Fibroblast of skin of right biceps (primary cell): ENCODE data around the gene MICU1.
"Not testable (repeated sequence)": the region's sequence is repeated elsewhere in the genome, so short reads cannot be mapped to it uniquely, and the experiment has no call there.

Source experiments
- DNase-seq: peaks from one replicate; pipeline ENCODE4 v3.0.0-alpha.2; 2013

MICU1 gene

GRCh38 chr10:72429931-72430330 is 195.9 kb downstream of the MICU1 start:
- DNase-seq = no peak

GRCh38 chr10:72426986-72427385 is 198.9 kb downstream of the MICU1 start:
- DNase-seq = no peak

GRCh38 chr10:72425133-72425532 is 200.7 kb downstream of the MICU1 start:
- no peak for DNase-seq

GRCh38 chr10:72424561-72424960 is 201.3 kb downstream of the MICU1 start:
- DNase-seq = no peak

GRCh38 chr10:72423426-72423825 is 202.5 kb downstream of the MICU1 start:
- DNase-seq = no peak

- DNase-seq = no peak
These were observed 203.9 kb downstream of the MICU1 start for GRCh38 chr10:72421885-72422540.

GRCh38 chr10:72419241-72419640 is 206.6 kb downstream of the MICU1 start:
- no peak for DNase-seq

- no peak for DNase-seq
These were observed 207.2 kb downstream of the MICU1 start for GRCh38 chr10:72418679-72419078.

GRCh38 chr10:72417971-72418370 is 207.9 kb downstream of the MICU1 start:
- DNase-seq = no peak

GRCh38 chr10:72416661-72417060 is 209.2 kb downstream of the MICU1 start:
- DNase-seq = no peak

GRCh38 chr10:72414642-72415041 is 211.2 kb downstream of the MICU1 start:
- DNase-seq = no peak

- DNase-seq = no peak
These were observed 216.7 kb downstream of the MICU1 start for GRCh38 chr10:72409167-72409566.

- DNase-seq = no peak
These were observed 217.8 kb downstream of the MICU1 start for GRCh38 chr10:72407927-72408600.

GRCh38 chr10:72407471-72407870 is 218.4 kb downstream of the MICU1 start:
- no peak for DNase-seq

- DNase-seq = not testable (repeated sequence)
These were observed 230.3 kb downstream of the MICU1 start for GRCh38 chr10:72395581-72395980.

GRCh38 chr10:72392571-72392970 is 233.3 kb downstream of the MICU1 start:
- DNase-seq = no peak

GRCh38 chr10:72390764-72391163 is 235.1 kb downstream of the MICU1 start:
- DNase-seq = no peak

GRCh38 chr10:72389716-72390115 is 236.2 kb downstream of the MICU1 start:
- DNase-seq = no peak

- no peak for DNase-seq
These were observed 236.9 kb downstream of the MICU1 start for GRCh38 chr10:72389014-72389413.

- DNase-seq = no peak
These were observed 237.8 kb downstream of the MICU1 start for GRCh38 chr10:72388062-72388461.

GRCh38 chr10:72386916-72387586 is 238.8 kb downstream of the MICU1 start:
- no peak for DNase-seq

GRCh38 chr10:72385724-72386123 is 240.2 kb downstream of the MICU1 start:
- DNase-seq = no peak

- not testable (repeated sequence) for DNase-seq
These were observed 240.9 kb downstream of the MICU1 start for GRCh38 chr10:72384982-72385381.

GRCh38 chr10:72379776-72380175 is 246.1 kb downstream of the MICU1 start:
- no peak for DNase-seq
